Measurements from ENCODE around the gene TEX22.

Gene TEX22

DNA sequence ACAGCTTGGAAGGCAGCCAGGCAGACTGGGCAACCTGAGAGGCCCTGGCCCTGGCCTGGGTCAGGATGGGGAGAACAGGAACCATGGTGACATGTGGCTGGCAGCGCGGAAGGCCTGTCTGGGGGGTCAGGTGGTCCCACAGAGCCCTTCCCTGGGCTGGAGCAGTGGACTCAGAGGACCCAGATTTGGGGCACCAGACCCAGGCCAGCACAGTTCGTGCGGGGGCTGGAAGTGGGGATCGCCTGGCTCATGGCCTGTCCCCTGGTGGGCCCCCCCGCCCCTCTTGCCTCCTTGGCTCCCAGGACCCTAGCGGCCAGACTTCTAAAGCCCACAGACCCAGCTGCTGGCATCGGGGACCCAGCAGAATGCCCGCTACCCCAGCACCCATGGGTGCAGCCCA is 42.7 kb downstream of the TEX22 start:
- DNase-seq, result no peak
- TF ChIP-seq, protein P1, sequence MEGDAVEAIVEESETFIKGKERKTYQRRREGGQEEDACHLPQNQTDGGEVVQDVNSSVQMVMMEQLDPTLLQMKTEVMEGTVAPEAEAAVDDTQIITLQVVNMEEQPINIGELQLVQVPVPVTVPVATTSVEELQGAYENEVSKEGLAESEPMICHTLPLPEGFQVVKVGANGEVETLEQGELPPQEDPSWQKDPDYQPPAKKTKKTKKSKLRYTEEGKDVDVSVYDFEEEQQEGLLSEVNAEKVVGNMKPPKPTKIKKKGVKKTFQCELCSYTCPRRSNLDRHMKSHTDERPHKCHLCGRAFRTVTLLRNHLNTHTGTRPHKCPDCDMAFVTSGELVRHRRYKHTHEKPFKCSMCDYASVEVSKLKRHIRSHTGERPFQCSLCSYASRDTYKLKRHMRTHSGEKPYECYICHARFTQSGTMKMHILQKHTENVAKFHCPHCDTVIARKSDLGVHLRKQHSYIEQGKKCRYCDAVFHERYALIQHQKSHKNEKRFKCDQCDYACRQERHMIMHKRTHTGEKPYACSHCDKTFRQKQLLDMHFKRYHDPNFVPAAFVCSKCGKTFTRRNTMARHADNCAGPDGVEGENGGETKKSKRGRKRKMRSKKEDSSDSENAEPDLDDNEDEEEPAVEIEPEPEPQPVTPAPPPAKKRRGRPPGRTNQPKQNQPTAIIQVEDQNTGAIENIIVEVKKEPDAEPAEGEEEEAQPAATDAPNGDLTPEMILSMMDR (IDR thresholded peaks at IDR 0.05), result no peak
- H3K36me3 ChIP-seq, result peaks cover 0 to 52% (median 14%) of the 10 kb centered on the region in 3 donors
- intact Hi-C loops (cut with DNase I; ENCODE audit: low total_unique reads), result no loop called here
- no peaks in the 10 kb centered on the region for H3K27me3 ChIP-seq
- peaks cover 0 to 14% (median 4%) of the 10 kb centered on the region in 4 donors for H3K4me1 ChIP-seq
- no peaks in the 10 kb centered on the region for H3K9me3 ChIP-seq
- H3K27ac ChIP-seq, result no peak overlapping the region
- no peak overlapping the region for H3K4me3 ChIP-seq

DNA sequence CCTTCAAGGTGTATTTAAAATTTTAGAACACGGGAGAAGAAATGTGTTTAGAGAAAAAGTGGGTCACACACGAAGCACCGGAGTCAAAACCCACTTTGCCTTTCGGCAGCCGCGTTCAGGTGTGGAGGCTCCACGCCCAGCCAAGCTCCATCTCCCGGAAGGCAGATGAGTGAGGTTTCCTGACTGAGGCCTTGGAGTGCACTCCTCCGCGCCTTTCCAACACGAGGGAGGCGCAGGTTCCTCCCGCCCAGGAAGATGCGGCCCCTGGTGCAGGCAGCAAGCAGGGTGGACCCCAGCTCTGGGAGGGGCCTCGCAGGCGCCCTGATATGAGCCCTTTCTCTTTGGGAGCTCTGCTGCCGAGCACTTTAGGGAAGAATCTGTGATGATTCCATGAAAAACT is 43.8 kb downstream of the TEX22 start:
- TF ChIP-seq, protein P1 (IDR thresholded peaks at IDR 0.05), result no peak
- intact Hi-C loops (cut with DNase I; ENCODE audit: low total_unique reads), result no loop called here
- Histone ChIP-seq H3K4me1 (peaks cover 0 to 14% (median 0%) of the 10 kb centered on the region in 4 donors), H3K4me3 (no peak overlapping the region), H3K27me3 (no peaks in the 10 kb centered on the region), H3K27ac (no peak overlapping the region), H3K9me3 (no peaks in the 10 kb centered on the region), H3K36me3 (peaks cover 0 to 60% (median 14%) of the 10 kb centered on the region in 3 donors)
- no peak for DNase-seq

DNA sequence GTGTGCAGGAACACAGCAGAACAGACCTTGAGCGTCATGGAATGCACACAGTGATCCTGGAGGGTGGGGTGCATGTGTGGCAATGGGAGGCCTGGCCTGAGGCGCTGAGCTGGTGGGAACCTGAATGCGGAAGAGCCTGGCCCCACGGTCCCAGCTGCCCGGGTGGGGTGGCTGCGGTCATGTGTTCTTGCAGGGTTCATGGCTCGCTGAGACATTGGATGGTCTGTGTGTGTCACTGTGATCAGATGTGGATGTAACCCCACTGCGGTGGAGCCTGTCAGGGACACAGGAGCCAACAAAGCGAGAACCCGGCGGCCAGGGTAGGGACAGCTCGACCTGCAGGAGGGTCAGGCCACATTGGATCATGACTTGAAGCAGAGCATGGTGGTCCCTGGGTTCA is 44.5 kb downstream of the TEX22 start:
- H3K36me3 ChIP-seq, result peaks cover 0 to 55% (median 14%) of the 10 kb centered on the region in 3 donors
- H3K27me3 ChIP-seq, result no peaks in the 10 kb centered on the region
- H3K4me1 ChIP-seq, result peaks cover 0 to 8% (median under 1%) of the 10 kb centered on the region in 4 donors
- no peak overlapping the region for H3K4me3 ChIP-seq
- H3K27ac ChIP-seq, result no peak overlapping the region
- intact Hi-C loops (cut with DNase I; ENCODE audit: low total_unique reads), result no loop called here
- no peak for DNase-seq
- no peaks in the 10 kb centered on the region for H3K9me3 ChIP-seq
- TF ChIP-seq, protein P1 (IDR thresholded peaks at IDR 0.05), result no peak

DNA sequence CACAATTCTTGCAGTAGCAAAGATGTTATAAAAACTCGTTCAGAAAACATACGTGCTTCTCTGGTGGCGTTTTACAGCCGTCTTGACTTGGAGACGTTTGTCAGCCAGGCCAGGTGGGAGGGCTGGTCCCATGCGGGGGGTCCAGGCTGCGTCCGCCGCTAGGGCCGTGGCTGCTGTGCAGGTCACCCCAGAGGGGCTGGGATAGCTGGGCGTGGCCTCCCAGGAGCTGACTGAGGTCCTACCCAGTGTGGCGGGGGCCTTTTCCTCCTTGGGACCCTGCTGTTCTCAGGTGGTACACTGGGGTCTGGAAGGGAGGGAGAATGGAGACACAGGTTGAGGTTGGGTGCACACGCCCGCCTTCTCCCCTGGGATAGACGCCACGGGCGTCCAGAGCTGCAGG is 46.5 kb downstream of the TEX22 start:
- Histone ChIP-seq H3K27ac (no peak overlapping the region), H3K36me3 (peaks cover 0 to 45% (median 12%) of the 10 kb centered on the region in 3 donors), H3K27me3 (no peaks in the 10 kb centered on the region), H3K9me3 (no peaks in the 10 kb centered on the region), H3K4me1 (peaks cover 0 to 16% (median 12%) of the 10 kb centered on the region in 4 donors), H3K4me3 (no peak overlapping the region)
- intact Hi-C loops (cut with DNase I; ENCODE audit: low total_unique reads), result loop anchor here (5.0 kb wide), 2 partner anchors 78 to 82 kb away; partner anchors contain the start of gene TMEM121
- TF ChIP-seq, protein P1 (IDR thresholded peaks at IDR 0.05), result no peak
- no peak for DNase-seq

DNA sequence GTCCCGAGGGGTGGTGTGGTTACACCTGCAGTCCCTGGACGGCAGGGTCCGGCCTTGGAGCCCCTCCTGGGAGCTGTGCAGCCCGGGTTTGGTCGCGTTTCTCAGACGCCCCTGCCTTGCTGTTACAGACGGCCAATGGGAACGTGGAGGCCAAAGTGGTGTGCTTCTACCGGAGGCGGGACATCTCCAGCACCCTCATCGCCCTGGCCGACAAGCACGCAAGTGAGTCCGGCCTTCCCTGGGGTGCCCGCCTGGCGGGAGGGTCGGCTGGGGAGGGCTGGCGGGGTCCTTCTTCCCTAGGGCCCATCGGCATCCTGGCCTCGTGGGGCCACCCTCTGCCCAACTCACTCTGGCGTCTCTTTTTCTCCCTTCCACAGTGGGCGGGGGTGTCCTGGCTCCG is 47.0 kb downstream of the TEX22 start:
- peaks cover 0 to 46% (median 12%) of the 10 kb centered on the region in 3 donors for H3K36me3 ChIP-seq
- H3K9me3 ChIP-seq, result no peaks in the 10 kb centered on the region
- H3K27me3 ChIP-seq, result no peaks in the 10 kb centered on the region
- intact Hi-C loops (cut with DNase I; ENCODE audit: low total_unique reads), result loop anchor here (5.0 kb wide), 2 partner anchors 78 to 82 kb away; partner anchors contain the start of gene TMEM121
- no peak overlapping the region for H3K27ac ChIP-seq
- no peak overlapping the region for H3K4me3 ChIP-seq
- TF ChIP-seq, protein P1 (IDR thresholded peaks at IDR 0.05), result no peak
- DNase-seq, result no peak
- H3K4me1 ChIP-seq, result peaks cover 0 to 16% (median 12%) of the 10 kb centered on the region in 4 donors
